Endothelial cell of umbilical vein (primary cell): ENCODE results near the gene LEMD1. TPM values are rescaled to one million over a fixed set of nuclear protein-coding genes. Genes with fewer than 3 reads are reported as not detected.

Source experiments
- BruUV-seq: library from RNA; stranded (reverse); fragments of 400-500 nt; replicated peaks from 2 replicates; lab custom pipeline; 2021; lab: Mats Ljungman, UMichigan
- CTCF ChIA-PET: fragments of 300-600, 350-600 bp; sonication (Branson Sonifier 250); formaldehyde crosslinking; loops from one replicate; lab custom pipeline; 2021; ENCODE audit warnings: antibody characterized with exemption, inconsistent platforms; lab: Charles Lee
- POLR2A ChIA-PET: fragments of 300-600, 350-600 bp; sonication (Branson Sonifier 250); formaldehyde crosslinking; loops from one replicate; lab custom pipeline; 2021; ENCODE audit warnings: antibody characterized with exemption, inconsistent platforms; lab: Charles Lee
- DNase-seq: peaks from one replicate; pipeline ENCODE4 v3.0.0-alpha.2; 2011; ENCODE audit warnings: low read depth, low spot score
- FAIRE-seq: peaks from 2 replicates; lab custom pipeline; 2011; peaks lifted over from hg19 to GRCh38; lab: Jason Lieb, UNC
- H2AFZ ChIP-seq: 2 replicates; pipeline ENCODE4 v1.6.0; 2012; ENCODE audit warnings: low read depth, low read length, control low read depth, inconsistent platforms
- H3K27ac ChIP-seq: 2 replicates; pipeline ENCODE4 v1.5.1; 2011; ENCODE audit warnings: low read depth, mild to moderate bottlenecking, control low read depth, low read length, moderate library complexity; ENCODE audit not compliant: insufficient read depth
- H3K27me3 ChIP-seq, 2 experiments: 2 replicates each; pipeline versions ENCODE4 v1.6.0 to v1.6.1; 2011; ENCODE audit warnings: low read length in 2 of 2, mixed read lengths in 1 of 2; ENCODE audit not compliant: control insufficient read depth in 2 of 2, insufficient read depth in 2 of 2
- H3K36me3 ChIP-seq, 2 experiments: 2 replicates in 1 of 2; 3 replicates in 1 of 2; pipeline ENCODE4 v1.5.1; 2011; ENCODE audit warnings: low read length in 2 of 2, mild to moderate bottlenecking in 1 of 2, moderate library complexity in 1 of 2; ENCODE audit not compliant: control insufficient read depth in 2 of 2, insufficient read depth in 2 of 2; ENCODE audit errors: extremely low read depth in 1 of 2
- H3K4me1 ChIP-seq: 3 replicates; pipeline ENCODE4 v1.5.1; 2011; ENCODE audit warnings: mild to moderate bottlenecking, low read length; ENCODE audit not compliant: control insufficient read depth, insufficient read depth; ENCODE audit errors: extremely low read depth
- H3K4me2 ChIP-seq: 2 replicates; pipeline ENCODE4 v1.6.1; 2011; ENCODE audit warnings: low read length, control low read depth, mixed read lengths; ENCODE audit not compliant: insufficient read depth
- H3K4me3 ChIP-seq, 3 experiments: fragments of 200-600 bp in 1 of 3; sonication (generic), shearing (Covaris generic) in 1 of 3; replicated peaks in 1 of 3; 2 replicates each; pipeline ENCODE4 v1.5.1; 2011 to 2016; ENCODE audit warnings: control low read depth in 3 of 3, low read length in 3 of 3, mild to moderate bottlenecking in 2 of 3, inconsistent platforms in 1 of 3, low read depth in 1 of 3, moderate library complexity in 1 of 3; ENCODE audit not compliant: insufficient read depth in 1 of 3
- H3K79me2 ChIP-seq: 2 replicates; pipeline ENCODE4 v1.6.0; 2012; ENCODE audit warnings: low read length, inconsistent platforms; ENCODE audit not compliant: control insufficient read depth, insufficient read depth
- H3K9ac ChIP-seq: replicated peaks from 2 replicates; pipeline ENCODE3; 2011; ENCODE audit warnings: low read length, control low read depth; ENCODE audit not compliant: insufficient read depth; ENCODE audit errors: extremely low read depth
- H3K9me1 ChIP-seq: replicated peaks from 3 replicates; pipeline ENCODE4 v1.6.0; 2011; ENCODE audit warnings: mild to moderate bottlenecking, low read length; ENCODE audit not compliant: control insufficient read depth, insufficient read depth; ENCODE audit errors: extremely low read depth
- H3K9me3 ChIP-seq: replicated peaks from 2 replicates; pipeline ENCODE4 v1.5.1; 2012; ENCODE audit warnings: low read length, inconsistent platforms; ENCODE audit not compliant: control insufficient read depth, insufficient read depth
- H4K20me1 ChIP-seq: replicated peaks from 2 replicates; pipeline ENCODE3; 2011; ENCODE audit warnings: mild to moderate bottlenecking, low read length; ENCODE audit not compliant: control insufficient read depth, insufficient read depth; ENCODE audit errors: extremely low read depth
- EZH2 ChIP-seq: IDR thresholded peaks from 2 replicates; pipeline ENCODE4 v1.6.1; 2012; ENCODE audit warnings: borderline replicate concordance, low read depth, mild to moderate bottlenecking, moderate library complexity, low read length, inconsistent platforms; ENCODE audit not compliant: severe bottlenecking
- FOS ChIP-seq: IDR thresholded peaks from 2 replicates; pipeline ENCODE4 v1.6.1; 2011; ENCODE audit warnings: mild to moderate bottlenecking, low read length, moderate library complexity, borderline replicate concordance; ENCODE audit not compliant: insufficient read depth
- GATA2 ChIP-seq: IDR thresholded peaks from 2 replicates; pipeline ENCODE4 v1.7.0; 2011; ENCODE audit warnings: low read depth, mild to moderate bottlenecking, moderate library complexity, mixed read lengths, low read length; ENCODE audit not compliant: insufficient read length, insufficient read depth
- JUN ChIP-seq: IDR thresholded peaks from 2 replicates; pipeline ENCODE4 v1.6.1; 2011; ENCODE audit warnings: borderline replicate concordance, low read depth; ENCODE audit not compliant: insufficient read length, insufficient read depth
- MYC ChIP-seq: IDR thresholded peaks from one replicate; pipeline ENCODE4 v1.6.1; 2011; ENCODE audit warnings: mild to moderate bottlenecking, low read depth, low read length
- POLR2A ChIP-seq: IDR thresholded peaks from 2 replicates; pipeline ENCODE4 v1.6.1; 2012; ENCODE audit warnings: low read depth, mild to moderate bottlenecking, control low read depth, low read length
- POLR2AphosphoS5 ChIP-seq: IDR thresholded peaks from 2 replicates; pipeline ENCODE4 v1.6.1; 2012; ENCODE audit warnings: low read depth, mild to moderate bottlenecking, control low read depth, low read length, moderate library complexity; ENCODE audit not compliant: insufficient read depth
- dilution Hi-C: fragments of 300-500 bp; cut with MboI; formaldehyde crosslinking; loops from one replicate; pipeline ENCODE4 v1.15.0; 2019; ENCODE audit warnings: low sequenced_read_pairs; ENCODE audit not compliant: extremely low pct_ligation_motif_present
- intact Hi-C: fragments of 100-400 bp; cut with micrococcal nuclease; formaldehyde crosslinking; loops from one replicate; pipeline ENCODE4 v1.10.0; 2022
- polyA plus RNA-seq, 4 experiments: library from polyadenylated mRNA; depleted of rRNA in 3 of 4; stranded (reverse) in 3 of 4; unstranded in 1 of 4; fragments of >200 nt; gene quantifications; 2 replicates each; pipeline versions ENCODE4 v1.2.1 to v1.2.3, GENCODE V29; 2011 to 2012; ENCODE audit warnings: missing spikeins in 1 of 4
- total RNA-seq: library from RNA; stranded (reverse); gene quantifications from 2 replicates; pipeline ENCODE4 v1.2.3, GENCODE V29; 2021
- TF ChIP-seq, protein P1 (sequence below), 2 donors: IDR thresholded peaks; 1 replicate in 1 of 2; 2 replicates in 1 of 2; pipeline ENCODE4 v1.5.1; 2011; ENCODE audit warnings: low read length in 2 of 2, mild to moderate bottlenecking in 2 of 2, moderate library complexity in 2 of 2, control low read depth in 1 of 2, inconsistent platforms in 1 of 2, low read depth in 1 of 2; ENCODE audit not compliant: insufficient read depth in 1 of 2; ENCODE audit errors: extremely low read depth in 1 of 2
- TF ChIP-seq, protein P2 (sequence below): IDR thresholded peaks from 2 replicates; pipeline ENCODE4 v1.6.1; 2011; ENCODE audit not compliant: insufficient read depth, insufficient read length

Gene LEMD1
- total and polyA plus RNA-seq, 2 donors (not counting 3 experiments of a cell fraction or from before 2014, with no cell fraction given) = not detected

DNA sequence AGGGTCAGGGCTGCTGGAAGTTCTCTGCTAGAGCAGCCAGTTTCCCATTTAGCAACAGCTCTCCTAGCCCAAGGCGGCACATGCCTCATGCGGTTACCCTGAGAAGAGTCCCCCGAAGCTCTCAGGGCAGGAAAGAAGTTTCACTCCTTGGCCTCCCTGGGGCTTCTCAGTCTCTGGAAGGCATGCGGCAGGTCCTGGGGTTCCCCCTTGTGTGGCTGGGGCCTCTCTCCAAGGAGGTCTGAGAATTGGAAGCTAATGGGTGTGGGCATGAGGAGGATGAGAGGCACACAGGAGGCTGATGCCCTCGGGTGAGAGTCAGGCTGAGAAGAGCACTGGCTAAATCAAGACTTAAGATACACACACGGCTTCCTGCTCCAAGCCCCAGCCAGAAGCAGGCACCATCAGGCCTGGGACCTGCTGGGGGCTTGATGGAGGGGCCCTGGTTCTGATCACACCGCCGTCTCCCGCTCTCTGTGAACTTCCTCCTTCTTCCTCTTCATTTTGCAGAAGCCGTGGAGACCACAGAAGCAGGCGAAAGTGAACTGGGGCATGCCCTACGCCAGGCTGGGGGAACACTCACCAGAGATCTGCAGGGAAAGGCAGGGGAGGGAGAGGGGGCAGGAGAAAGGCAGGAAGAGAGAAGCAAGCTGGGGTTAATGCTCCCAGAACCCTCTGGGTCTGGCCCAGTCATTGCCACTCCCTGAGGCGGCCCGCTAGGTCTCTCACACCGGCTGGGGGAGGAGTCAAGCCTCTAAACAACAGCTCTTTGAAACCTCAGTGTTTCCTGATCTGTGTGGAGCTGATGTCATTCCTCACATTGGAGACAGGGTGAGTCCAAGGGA is 18.8 kb upstream of the LEMD1 start:
- H3K27me3 ChIP-seq = peaks cover 18% of the 10 kb centered on the region in 2 experiments
- dilution Hi-C loops = no loop called here
- no peak overlapping the region for H3K4me2 ChIP-seq
- no peaks in the 10 kb centered on the region for H4K20me1 ChIP-seq
- CTCF ChIA-PET = interaction anchor here (0.9 to 2.5 kb wide), 5 partner anchors 10 to 84 kb away, joined by 3 to 12 read pairs (median 3); no protein-coding TSS in a partner anchor
- POLR2A ChIA-PET = no interaction called here
- H3K4me1 ChIP-seq = peaks cover 2% of the 10 kb centered on the region
- TF ChIP-seq EZH2 = no peak
- no peak for TF ChIP-seq FOS
- TF ChIP-seq, protein P1, sequence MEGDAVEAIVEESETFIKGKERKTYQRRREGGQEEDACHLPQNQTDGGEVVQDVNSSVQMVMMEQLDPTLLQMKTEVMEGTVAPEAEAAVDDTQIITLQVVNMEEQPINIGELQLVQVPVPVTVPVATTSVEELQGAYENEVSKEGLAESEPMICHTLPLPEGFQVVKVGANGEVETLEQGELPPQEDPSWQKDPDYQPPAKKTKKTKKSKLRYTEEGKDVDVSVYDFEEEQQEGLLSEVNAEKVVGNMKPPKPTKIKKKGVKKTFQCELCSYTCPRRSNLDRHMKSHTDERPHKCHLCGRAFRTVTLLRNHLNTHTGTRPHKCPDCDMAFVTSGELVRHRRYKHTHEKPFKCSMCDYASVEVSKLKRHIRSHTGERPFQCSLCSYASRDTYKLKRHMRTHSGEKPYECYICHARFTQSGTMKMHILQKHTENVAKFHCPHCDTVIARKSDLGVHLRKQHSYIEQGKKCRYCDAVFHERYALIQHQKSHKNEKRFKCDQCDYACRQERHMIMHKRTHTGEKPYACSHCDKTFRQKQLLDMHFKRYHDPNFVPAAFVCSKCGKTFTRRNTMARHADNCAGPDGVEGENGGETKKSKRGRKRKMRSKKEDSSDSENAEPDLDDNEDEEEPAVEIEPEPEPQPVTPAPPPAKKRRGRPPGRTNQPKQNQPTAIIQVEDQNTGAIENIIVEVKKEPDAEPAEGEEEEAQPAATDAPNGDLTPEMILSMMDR (IDR thresholded peaks at IDR 0.05; ENCODE audit: extremely low read depth in 1 of 2, insufficient read depth in 1 of 2, low read depth in 1 of 2, low read length in 2 of 2) = no peak
- no peak for TF ChIP-seq GATA2
- no peak for TF ChIP-seq JUN
- TF ChIP-seq POLR2AphosphoS5 = no peak
- no peak for TF ChIP-seq MYC
- TF ChIP-seq POLR2A = no peak
- TF ChIP-seq, protein P2, sequence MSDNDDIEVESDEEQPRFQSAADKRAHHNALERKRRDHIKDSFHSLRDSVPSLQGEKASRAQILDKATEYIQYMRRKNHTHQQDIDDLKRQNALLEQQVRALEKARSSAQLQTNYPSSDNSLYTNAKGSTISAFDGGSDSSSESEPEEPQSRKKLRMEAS = no peak
- H3K9me1 ChIP-seq = no peaks in the 10 kb centered on the region
- H3K9ac ChIP-seq = no peak overlapping the region
- no peaks in the 10 kb centered on the region for H3K9me3 ChIP-seq
- no peak for FAIRE-seq
- no peak overlapping the region for H3K4me3 ChIP-seq
- no peak overlapping the region for H3K27ac ChIP-seq
- H2AFZ ChIP-seq = no peak overlapping the region
- H3K36me3 ChIP-seq = no peaks in the 10 kb centered on the region
- intact Hi-C loops = no loop called here
- DNase-seq = no peak
- BruUV-seq = no TSS peak
- H3K79me2 ChIP-seq = no peaks in the 10 kb centered on the region
